IPS DF 4.7 (cell line): Measurements from ENCODE around the gene IMMP2L.
"Not testable (repeated sequence)": the region's sequence is repeated elsewhere in the genome, so short reads cannot be mapped to it uniquely, and the experiment has no call there.

Source experiments
- DNase-seq: peaks from one replicate; pipeline ENCODE4 v3.0.0-alpha.2; 2013; ENCODE audit warnings: low spot score; ENCODE audit errors: extremely low read depth

IMMP2L gene

DNA sequence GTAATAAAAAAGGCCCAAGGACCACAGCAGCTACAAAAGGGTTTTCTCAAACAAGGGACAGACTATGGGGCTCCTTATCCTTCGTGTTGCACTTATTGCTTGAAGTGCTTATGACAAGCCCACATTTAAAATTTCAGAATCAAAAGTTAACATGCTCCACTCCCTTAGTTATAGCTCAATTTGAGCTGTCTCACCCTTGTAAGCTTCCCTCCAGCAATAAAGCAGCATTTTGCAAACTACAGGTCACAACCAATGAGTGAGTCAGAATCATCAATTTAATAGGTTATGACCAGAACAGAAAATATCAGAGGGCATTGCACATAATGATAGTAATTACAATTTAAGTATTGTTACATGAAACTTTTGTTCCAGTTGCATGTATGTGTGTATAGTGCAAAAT is 53.0 kb downstream of the IMMP2L start:
- DNase-seq, result no peak

DNA sequence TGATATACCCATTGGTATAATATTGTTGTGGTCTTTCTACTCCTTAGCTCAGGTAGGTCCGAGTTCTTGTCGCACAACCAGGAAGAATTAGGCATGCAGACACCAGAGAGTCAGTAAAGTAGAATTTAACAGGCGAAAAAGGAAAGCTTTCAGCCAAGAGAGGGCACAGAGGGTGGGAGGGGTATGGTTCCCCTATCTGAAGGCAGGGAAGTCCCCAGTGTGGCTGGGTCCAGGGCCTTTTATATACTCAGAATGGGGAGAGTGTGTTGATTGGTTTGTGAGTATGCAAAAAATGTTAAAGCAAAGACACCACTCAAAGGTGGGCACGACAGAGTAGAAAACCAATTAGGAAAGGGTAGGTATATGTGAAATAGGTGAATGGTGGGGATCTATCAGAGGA is 53.9 kb downstream of the IMMP2L start:
- DNase-seq, result no peak

DNA sequence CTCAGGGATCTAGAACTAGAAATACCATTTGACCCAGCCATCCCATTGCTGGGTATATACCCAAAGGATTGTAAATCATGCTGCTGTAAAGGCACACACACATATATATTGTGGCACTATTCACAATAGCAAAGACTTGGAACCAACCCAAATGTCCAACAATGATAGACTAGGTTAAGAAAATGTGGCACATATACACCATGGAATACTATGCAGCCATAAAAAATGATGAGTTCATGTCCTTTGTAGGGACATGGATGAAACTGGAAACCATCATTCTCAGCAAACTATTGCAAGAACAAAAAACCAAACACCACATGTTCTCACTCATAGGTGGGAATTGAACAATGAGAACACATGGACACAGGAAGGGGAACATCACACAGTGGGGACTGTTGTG is 56.9 kb downstream of the IMMP2L start:
- not testable (repeated sequence) for DNase-seq

DNA sequence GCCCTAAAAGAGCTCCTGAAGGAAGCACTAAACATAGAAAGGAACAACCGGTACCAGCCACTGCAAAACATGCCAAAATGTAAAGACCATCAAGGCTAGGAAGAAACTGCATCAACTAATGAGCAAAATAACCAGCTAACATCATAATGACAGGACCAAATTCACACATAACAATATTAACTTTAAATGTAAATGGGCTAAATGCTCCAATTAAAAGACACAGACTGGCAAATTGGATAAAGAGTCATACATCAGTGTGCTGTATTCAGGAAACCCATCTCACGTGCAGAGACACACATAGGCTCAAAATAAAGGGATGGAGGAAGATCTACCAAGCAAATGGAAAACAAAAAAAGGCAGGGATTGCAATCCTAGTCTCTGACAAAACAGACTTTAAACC is 60.5 kb downstream of the IMMP2L start:
- not testable (repeated sequence) for DNase-seq

DNA sequence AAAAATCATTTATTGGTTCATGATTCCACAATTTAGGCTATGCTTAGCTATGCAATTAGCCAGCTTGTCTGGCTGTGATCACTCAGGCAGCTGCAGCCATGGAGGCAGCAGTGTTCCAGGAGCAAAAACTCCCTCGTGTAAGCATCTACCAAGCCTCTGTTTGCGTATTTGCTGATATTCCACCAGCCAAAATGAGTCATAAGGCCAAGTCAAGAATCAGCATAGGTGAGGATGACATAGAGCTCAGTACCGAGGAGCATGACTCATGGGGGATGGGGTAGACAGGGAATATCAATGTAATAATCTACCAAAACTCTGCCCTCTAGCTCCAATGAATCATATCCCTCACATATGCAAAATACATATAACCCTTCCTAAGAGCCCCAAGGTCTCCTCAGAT is 63.3 kb downstream of the IMMP2L start:
- DNase-seq, result no peak

DNA sequence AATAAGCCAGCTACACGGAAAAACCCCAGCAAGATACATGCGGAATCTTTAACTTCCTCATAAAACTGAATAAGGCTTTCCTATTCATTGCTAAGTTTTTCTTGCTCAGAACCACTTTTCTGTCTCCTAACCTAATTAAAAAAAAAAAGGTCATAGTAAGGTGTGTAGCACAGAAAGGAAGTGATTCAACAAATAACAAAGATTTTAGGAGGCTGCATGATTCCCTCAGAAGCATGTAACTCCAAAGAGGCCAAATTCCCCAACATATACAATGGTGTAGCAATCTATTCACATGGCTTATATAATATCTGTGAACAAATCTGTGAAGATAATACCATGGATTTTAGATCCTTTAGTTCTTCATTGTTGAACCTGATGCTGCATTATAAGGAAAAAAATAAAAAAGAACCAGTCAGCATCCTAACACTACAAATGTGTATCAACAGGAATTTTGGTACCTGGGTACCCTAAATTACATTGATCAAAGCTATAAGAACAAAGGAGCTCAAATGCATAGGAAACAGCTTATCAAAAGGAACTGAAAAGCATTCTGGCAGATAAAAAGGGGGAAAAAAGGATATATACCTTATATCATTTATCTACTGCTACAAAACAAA is 63.8 kb downstream of the IMMP2L start:
- no peak for DNase-seq

DNA sequence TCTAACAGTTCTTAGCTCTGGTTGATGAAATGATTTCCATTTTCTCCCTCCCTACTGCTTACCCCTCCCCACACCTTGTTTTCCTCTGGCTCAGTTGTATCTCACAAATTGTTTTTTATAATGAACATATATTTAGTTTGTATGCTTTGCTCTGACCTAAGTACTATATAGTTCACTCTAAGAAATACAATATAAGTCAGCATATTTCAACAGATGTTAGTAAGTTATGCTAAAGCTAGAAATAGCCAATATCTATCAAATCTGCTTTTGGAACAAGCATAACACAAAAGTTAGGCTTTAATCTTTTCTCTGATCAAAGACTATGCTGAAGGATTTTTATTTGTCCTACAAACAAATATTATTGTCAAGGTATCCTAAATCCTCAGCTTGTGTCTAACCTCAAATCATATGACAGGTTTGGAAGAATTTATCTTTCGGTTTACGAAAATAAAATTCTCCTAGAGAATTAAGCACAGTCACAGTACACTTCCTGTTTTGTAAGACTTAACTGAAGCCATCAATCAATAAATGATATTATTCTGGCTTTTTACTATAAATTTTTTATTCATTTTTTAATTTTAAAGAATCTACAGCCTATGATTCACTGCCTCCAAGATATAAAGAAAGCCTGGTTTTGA is 67.0 kb downstream of the IMMP2L start:
- no peak for DNase-seq

DNA sequence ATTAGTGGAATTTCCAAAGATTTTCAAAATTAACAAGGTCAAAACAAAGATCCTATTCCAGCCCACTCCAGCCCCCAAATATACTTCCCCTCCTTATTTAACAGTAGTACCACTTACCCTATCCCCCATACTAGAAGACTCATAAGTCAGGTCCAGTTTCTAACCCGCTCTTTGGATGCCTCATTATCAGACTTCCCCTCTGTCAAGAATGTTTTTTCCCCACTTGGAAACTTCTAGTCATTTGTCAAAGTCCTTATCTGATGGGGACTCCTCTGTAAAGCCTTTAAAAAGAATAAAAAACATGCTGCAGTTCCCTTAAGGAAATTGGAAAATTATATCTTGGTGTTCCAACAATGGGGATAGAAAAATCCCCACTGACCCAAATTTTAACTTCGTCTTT is 70.1 kb downstream of the IMMP2L start:
- DNase-seq, result no peak

DNA sequence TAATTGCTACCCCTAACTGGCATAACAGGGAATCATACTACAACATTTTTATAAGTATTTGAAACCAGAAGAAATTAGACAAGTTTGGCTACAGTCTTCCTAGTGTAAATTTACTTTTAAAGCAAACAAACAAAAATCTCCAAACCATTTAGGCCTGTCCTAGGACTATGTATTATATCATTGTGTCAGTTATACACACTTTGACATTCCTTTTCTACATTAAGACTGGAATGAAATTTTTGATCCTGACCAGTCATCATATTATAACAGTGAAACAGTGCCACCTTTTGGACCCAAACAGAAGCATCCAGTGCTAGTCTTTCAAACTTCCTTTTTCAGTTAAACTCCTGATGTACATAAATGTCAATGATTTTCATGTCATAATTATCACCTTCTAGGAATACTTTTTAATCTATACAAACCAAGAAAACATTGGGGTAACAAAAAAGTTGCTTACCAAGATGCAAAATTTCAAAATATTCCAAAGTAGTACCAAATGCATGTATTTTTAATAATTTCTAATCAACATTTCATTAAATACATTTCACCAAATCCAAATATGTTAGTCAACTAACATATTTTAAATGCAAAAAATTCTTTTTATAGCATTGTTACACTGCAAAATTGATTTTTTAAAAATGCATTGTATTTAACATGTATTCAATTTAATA is 75.7 kb downstream of the IMMP2L start:
- peak; percentile 22 for DNase-seq

DNA sequence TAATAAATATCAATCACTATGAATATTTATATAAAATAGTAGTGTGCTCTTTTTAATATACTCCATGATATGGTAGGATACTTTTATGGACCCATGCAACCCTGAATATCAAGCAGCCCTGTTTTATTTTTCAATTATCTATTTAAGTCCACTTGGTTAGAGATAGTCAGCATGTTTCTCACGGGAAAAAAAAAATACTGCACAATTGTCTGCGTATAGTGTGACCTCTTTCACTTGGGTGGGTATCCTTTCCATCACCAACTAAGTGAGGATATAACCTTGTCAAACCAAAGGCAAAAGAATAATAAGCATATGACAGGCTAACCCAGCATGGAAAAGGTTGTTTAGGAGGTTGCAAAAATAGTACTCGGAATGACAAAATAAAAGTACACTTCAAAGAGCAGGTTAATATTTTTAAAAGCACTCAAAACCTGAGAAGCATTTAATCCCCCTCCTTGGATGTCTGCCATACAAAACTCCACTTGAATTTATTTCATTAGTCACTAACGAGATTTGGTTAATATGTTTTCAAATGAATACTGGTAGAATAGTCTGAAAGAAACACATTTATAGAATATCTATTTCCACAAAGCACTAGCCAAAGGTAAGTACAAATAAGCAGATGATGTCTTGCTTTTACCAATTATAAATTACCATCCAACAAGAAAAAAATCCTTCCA is 76.5 kb downstream of the IMMP2L start:
- DNase-seq, result no peak

DNA sequence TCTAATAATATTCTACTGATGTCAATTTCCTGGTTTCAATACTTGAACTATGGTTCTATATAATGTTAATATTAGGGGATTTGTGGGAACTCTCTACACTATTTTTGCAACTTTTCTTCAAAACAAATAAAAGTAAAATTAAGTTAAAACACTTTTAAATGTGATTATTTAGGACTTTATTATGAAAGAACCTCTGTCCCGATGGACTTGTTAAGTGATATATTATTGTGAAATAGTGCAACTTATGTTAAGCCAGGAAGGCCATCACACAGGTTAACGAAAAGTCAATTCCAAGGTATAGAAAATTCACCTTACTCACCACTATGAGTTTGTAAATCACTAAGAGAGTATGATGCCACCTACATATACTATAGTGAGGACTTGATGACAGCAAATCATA is 79.2 kb downstream of the IMMP2L start:
- no peak for DNase-seq

DNA sequence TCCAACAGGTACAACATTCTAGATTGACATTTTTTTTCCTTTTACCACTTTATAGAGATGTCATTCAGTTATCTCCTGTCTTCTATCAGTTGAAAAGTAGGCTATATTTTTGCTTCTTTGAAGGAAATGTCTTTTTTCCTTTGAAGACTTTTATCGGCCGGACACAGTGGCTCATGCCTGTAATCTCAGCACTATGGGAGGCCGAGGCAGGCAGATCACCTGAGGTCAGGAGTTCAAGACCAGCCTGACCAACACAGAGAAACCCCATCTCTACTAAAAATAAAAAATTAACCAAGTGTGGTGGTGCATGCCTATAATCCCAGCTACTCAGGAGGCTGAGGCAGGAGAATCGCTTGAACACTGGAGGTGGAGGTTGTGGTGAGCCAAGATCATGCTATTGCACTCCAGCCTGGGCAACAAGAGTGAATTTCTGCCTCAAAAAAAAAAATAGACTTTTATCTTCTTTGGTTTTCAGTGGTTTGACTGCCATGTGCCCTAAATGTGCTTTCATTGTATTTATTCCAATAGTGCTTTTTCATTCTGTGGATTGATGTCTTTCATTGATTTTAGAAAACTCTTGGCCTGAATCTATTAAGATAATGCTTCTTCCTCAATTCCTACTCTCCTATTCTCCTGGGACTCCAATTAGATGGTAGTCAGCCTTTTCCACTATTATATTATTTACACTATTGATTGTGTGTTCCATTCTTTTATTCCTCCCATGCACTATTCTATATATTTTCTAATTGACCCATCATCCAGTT is 84.6 kb downstream of the IMMP2L start:
- DNase-seq, result no peak

DNA sequence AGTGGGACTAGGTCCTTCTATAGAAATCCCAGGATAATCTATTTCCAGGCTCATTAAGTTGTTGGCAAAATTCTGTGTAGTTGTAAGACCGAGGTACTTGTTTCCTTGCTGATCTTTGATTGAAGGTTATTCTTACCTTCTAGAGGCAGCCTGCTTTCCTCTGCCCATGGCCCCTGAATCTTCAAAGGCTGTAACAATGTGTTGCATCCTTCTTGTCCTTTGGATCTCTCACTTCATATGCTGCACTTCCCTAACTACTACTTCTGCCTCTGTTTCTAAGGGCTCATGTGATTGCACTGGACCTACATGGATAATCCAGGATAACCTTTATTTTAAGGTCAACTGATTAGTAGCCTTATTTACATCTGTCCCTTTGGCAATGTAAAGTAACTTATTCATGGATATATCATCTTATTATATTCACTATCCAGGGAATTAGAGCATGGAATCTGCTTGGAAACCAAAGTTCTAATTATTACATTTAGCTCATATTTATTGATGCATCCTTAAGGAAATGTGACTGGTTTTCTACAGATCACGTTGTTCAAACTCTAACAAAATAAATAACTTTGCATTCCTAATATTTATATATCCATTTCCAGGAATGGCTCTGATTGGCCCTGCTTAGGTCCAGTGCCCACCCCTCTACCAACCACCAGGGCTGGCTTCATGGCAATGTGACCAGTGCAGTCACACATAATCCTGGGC is 85.6 kb downstream of the IMMP2L start:
- no peak for DNase-seq

DNA sequence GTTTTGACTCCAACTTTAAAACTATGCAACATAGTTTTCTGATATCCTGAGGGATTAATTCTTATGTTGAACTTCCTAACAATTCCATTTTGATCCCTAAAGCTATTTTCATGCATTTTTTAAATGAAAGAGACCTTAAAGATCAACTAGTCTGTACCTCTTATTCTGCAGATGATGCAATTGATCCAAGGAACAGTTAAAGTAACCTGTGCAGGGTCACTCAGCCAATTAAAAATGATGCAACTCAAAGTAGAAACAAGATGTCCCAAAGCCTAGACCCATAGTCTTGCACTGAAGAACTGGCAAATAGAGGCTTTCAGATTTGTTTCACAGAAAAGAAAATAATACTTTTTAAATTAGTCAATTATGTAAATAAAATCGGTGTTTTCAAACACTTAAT is 86.3 kb downstream of the IMMP2L start:
- no peak for DNase-seq

DNA sequence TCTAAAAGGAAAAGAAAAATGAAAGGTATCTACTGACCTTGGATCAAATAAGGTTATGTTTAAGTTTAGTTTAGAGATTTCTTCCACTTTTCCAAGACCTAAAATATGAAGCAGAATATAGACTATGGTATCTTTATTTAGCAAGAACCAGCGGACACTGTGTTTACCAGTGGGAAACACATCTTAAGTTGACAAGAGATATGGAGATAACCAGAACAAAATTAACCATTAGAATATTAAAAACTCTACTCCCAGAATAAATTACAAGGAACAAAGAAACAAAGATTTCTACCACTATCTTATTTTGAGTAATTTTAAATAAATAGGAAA is 86.9 kb downstream of the IMMP2L start:
- no peak for DNase-seq

DNA sequence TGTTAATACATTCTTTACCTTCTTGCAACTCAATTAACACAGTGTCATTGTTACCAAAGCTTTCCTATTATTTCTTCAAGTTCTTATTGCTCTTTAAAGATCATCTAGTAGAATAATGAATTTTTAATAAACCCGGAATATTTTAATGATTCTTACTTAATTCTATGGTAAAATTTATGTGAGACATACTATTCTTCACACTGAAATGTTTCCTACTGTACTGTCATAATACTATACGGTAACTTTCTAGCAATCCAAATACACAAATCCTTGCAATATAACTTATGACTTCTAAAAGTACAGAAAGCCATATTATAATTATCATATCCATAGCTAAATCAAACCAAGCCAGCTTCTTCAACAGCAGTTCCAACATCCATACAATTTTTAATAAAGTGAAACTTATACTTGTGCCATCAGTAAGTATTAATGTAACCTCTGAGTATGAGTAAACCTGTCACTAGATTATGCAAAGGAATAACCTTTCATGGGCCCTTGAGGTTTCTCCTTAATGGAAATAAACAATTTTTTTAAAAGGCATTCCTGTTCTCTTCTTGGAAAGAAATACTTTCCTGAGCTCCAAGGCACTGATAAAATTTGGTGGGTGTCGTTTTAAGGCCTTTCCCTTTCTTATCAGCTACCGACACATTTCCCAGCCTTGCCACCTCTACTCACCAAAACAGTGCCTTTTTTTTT is 87.4 kb downstream of the IMMP2L start:
- DNase-seq, result no peak

DNA sequence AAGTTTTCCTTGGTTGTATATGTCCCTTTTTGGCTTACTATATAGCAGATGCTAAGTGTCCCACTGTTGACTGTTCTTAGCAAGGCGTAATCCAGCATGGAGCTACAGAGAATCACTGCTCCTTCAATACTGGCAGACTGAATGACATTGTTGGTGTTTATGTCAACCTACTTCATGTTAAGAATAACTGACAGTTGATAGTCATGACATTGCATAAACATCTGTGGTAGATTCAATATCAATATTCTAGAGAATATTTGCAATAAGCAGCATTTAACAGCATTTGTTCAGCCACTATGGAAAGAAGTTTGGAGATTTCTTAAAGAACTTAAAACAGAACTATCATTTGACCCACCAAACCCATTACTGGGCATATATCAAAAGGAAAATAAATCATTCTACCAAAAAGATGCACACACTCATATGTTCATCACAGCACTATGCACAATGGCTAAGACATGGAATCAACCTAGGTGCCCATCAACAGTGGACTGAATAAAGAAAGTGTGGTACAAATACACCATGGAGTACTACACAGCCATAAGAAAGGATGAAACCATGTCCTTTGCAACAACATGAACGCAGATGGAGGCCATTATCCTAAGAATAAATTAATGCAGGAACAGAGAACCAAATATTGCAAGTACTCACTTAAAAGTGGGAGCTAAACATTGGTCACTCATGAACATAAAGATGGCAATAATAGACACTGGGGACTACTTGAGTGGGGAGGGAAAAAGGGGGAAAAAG is 88.7 kb downstream of the IMMP2L start:
- DNase-seq, result no peak

DNA sequence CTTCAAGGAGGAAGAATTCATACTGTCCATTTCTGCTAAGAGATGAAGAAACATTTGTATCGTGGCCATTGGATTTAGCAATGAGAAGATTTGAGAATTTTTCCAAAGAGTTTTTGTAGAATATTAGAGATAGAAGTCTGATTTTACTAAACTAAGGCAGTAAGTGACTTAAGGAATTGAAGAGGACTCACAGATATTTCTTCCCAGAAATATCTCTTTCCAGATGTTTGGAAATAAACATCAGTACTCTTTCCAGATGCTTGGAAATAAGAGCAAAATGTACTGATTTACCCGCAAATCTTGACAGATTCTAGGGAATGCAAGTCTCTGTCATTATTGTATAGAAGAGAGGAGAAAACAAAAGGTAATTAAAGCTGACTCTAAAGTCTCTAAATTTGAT is 91.3 kb downstream of the IMMP2L start:
- DNase-seq, result no peak

DNA sequence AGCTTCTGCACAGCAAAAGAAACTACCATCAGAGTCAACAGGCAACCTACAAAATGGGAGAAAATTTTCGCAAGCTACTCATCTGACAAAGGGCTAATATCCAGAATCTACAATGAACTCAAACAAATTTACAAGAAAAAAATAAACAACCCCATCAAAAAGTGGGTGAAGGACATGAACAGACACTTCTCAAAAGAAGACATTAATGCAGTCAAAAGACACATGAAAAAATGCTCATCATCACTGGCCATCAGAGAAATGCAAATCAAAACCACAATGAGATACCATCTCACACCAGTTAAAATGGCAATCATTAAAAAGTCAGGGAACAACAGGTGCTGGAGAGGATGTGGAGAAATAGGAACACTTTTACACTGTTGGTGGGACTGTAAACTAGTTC is 92.4 kb downstream of the IMMP2L start:
- DNase-seq, result not testable (repeated sequence)

DNA sequence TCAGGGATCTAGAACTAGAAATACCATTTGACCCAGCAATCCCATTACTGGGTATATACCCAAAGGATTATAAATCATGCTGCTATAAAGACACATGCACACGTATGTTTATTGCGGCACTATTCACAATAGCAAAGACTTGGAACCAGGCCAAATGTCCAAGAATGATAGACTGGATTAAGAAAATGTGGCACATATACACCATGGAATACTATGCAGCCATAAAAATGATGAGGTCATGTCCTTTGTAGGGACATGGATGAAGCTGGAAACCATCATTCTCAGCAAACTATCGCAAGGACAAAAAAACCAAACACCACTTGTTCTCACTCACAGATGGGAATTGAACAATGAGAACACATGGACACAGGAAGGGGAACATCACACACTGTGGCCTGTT is 96.5 kb downstream of the IMMP2L start:
- not testable (repeated sequence) for DNase-seq
